Ishikawa (cell line): Measurements from ENCODE around the gene ACP6.

Source experiments
- EGR1 ChIP-seq: IDR thresholded peaks from 2 replicates; pipeline ENCODE4 v1.6.1; 2012
- EP300 ChIP-seq: IDR thresholded peaks from 2 replicates; pipeline ENCODE4 v1.6.1; 2012; ENCODE audit warnings: borderline replicate concordance
- MAX ChIP-seq: IDR thresholded peaks from 2 replicates; pipeline ENCODE4 v1.6.1; 2012
- RAD21 ChIP-seq: IDR thresholded peaks from 2 replicates; pipeline ENCODE4 v1.6.1; 2012; ENCODE audit warnings: low read depth
- TAF1 ChIP-seq: IDR thresholded peaks from 2 replicates; pipeline ENCODE4 v1.6.1; 2012; ENCODE audit warnings: low read depth, mild to moderate bottlenecking
- TEAD4 ChIP-seq: IDR thresholded peaks from 2 replicates; pipeline ENCODE4 v1.6.1; 2012
- ZBTB7A ChIP-seq: IDR thresholded peaks from 2 replicates; pipeline ENCODE4 v1.6.1; 2012; ENCODE audit warnings: low read depth
- TF ChIP-seq, protein P1 (sequence below): IDR thresholded peaks from 2 replicates; pipeline ENCODE4 v1.6.1; 2012; ENCODE audit warnings: low read depth, mild to moderate bottlenecking

- TF ChIP-seq TAF1 (no peak), EP300 (no peak), MAX (no peak), TEAD4 (no peak), ZBTB7A (no peak), EGR1 (no peak), RAD21 (no peak)
- TF ChIP-seq, protein P1, sequence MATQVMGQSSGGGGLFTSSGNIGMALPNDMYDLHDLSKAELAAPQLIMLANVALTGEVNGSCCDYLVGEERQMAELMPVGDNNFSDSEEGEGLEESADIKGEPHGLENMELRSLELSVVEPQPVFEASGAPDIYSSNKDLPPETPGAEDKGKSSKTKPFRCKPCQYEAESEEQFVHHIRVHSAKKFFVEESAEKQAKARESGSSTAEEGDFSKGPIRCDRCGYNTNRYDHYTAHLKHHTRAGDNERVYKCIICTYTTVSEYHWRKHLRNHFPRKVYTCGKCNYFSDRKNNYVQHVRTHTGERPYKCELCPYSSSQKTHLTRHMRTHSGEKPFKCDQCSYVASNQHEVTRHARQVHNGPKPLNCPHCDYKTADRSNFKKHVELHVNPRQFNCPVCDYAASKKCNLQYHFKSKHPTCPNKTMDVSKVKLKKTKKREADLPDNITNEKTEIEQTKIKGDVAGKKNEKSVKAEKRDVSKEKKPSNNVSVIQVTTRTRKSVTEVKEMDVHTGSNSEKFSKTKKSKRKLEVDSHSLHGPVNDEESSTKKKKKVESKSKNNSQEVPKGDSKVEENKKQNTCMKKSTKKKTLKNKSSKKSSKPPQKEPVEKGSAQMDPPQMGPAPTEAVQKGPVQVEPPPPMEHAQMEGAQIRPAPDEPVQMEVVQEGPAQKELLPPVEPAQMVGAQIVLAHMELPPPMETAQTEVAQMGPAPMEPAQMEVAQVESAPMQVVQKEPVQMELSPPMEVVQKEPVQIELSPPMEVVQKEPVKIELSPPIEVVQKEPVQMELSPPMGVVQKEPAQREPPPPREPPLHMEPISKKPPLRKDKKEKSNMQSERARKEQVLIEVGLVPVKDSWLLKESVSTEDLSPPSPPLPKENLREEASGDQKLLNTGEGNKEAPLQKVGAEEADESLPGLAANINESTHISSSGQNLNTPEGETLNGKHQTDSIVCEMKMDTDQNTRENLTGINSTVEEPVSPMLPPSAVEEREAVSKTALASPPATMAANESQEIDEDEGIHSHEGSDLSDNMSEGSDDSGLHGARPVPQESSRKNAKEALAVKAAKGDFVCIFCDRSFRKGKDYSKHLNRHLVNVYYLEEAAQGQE, result no peak
Measured at GRCh38 chr1:147673406-147673805, 3.1 kb upstream of the ACP6 start.
